IPS-11a (cell line): Measurements from ENCODE around the gene F11.
"Not testable (repeated sequence)": the region's sequence is repeated elsewhere in the genome, so short reads cannot be mapped to it uniquely, and the experiment has no call there.

ENCODE experiments used
- H3K4me3 ChIP-seq: one replicate; pipeline ENCODE4 v1.5.1; 2013; ENCODE audit warnings: low read depth, low read length, control low read depth

Gene F11

DNA sequence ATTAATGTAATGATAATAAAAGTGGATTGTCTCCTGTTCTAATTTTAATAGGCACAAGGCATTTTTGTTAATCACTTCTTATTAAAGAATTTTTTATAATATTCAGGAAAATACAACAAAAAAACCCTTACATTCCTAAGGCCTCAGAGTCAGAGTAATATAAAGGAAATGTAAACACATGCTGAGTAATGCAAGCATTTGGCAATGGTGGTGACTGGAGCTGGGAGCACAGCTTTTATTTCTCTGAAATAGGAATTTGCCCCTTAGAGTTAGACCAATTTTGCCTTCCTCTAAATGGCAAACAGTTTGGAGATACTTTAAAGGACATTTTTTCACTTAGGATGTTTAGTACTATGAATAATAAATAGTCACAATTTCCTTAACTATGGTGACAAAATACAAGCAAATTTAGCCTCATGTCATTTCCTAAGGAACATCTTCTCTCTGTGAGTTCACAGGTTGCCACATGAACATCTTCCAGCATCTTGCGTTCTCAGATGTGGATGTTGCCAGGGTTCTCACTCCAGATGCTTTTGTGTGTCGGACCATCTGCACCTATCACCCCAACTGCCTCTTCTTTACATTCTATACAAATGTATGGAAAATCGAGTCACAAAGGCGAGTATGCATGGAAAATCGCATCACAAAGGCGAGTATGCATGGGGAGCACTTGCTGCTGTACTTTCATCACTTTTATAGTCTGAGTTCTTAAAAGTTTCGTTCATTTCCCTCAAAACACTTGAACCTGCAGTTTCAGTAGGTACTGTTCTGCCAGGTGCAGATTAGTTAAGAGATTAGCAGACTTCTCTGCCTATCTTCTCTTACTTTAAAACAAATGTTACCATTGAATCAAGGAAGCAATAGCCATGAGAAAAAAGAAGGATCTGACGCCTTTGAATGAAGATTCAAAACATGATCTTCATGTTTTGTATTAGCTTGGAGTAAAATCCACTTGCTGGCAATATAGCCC lies 15.9 kb upstream of the F11 start:
- H3K4me3 ChIP-seq: no peak overlapping the region

DNA sequence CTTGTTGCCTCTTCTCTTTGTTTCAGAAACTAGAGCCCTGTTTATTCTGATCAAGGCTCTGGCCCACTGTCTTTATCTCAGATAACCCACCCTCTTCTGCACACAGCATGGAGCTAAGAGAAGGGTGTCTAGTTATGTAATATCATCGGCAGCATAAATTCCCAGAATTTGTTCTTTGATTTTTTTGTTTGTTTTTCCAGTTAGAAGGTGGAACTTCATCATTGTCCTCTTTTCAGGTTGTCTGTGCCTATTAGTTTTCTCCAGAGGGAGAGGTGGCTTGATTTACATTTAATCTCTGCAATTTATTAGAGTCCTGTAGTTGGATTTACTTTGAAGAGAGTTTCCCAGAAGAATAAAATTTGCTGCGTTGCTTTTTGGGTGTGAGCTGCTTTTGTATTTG lies 15.2 kb upstream of the F11 start:
- no peak overlapping the region for H3K4me3 ChIP-seq

DNA sequence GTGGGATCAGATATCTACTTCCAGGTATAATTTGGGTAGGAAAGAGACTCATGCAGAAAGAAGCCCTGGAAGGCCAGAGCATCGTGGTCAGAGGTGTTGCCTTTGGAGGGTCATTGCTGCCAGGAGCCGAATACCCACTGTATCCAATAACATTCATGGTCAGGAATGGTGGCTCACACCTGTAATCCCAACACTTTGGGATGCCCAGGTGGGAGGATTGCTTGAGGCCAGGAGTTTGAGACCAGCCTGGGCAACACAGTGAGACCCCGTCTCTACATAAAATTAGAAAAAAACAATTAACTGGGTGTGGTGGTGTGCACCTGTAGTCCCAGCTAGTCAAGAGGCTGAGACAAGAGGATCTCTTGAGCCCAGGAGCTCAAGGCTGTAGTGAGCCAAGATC lies 10.9 kb upstream of the F11 start:
- no peak overlapping the region for H3K4me3 ChIP-seq

DNA sequence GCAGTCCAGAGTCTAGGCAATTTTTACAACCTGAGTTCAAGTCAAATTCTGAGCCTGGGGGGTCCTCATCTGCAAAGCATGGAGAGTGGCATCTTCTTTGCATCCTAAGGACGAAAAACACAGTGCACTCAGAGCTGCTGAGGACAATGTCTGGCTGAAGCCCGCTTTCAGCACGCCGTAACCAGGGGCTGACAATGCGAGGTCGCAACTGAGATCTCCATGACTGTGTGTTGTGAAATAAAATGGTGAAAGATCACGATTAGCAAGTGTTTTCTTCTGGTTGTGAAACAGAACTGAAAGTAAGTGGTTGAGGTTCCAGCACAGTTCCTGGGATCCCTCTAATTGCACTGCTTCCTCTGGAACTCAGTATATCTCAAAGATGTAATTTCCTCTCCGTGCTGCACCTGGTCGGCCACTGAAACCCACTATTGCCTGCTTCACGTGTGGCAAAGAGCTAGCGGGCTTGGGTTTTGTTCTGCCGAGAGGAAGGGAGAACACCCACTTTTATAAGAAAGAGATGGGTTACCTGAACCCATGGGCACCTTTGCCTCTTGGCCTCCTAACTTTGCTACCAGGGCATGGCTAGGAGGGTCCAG lies 7.7 kb upstream of the F11 start:
- no peak overlapping the region for H3K4me3 ChIP-seq

DNA sequence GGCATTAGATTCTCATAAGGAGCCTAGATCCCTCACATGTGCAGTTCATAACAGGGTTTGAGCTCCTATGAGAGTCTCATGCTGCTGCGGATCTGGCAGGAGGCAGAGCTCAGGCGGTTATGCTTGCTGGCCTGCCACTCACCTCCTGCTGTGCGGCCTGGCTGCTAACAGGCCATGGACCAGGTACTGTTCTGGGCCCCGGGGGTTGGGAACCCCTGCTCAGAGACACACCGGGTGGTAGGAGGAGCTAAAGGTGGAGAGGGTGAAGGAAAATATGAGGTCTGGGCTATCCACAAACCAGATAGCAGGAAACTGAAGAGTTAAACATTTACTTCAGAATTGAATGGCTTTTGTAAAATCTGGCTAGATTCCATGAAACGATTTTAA lies 5.9 kb upstream of the F11 start:
- no peak overlapping the region for H3K4me3 ChIP-seq

DNA sequence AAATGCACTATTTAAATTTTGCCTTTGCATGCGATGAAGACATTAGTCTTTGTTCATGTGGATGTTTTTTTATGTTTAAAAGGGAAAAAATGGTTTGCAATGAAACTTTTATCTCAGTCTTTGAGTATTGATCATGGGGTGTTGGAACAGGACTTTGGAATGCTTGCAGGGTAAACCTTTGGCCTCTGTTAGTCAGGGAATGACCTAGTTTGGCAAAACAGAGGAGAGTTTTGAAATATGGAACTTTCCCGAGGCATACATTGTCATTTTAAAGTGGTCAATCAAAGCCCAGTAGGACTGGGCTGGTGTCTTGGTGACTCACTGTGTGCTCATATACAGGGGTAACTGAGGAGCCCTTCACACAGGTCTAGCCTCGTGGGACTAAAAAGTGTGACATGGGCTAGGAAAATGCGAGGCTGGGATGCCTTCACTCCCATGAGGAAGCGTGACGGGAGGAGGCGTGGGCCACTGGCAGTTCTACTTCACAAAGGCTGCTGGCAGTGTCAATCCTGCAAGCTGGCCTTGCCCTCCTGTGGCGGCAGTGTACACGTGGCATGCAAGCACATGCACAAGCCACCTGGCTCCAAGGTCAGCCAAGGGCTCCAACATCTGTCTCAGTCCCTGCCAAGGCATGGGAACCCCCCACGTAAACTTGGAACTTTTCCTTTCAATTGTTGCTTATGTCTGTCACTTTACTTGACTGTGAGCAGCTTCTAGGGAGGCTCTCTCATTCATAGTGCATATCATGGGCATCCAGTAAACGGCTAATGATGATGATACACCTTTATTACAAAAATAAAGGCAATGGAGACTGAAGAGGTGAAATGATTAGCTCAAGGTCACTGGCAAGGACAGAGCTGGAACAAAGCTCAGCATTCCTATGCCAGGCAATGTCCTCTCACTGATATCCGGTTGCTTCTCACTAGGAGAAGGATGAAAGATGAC lies 5.2 kb upstream of the F11 start:
- no peak overlapping the region for H3K4me3 ChIP-seq

DNA sequence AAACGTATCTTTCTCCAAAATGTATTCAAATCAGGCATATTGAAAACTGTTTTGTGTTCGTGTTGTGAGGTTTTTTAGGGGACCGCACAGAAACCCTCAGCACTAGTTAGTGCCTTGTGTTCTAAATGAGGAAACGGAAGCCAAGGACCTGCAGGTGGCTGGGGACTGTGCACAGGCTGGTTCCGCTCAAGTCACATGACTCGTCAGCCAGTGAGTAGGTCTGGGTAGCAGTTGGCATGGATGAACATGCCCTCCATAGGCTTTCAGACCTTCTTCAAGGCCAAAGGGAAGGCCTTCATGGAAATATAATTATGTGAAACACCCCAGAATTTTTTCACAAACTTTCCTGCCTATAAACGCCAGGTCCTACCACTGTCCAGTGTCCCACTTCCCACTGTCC lies 1.3 kb upstream of the F11 start:
- H3K4me3 ChIP-seq: no peak overlapping the region

DNA sequence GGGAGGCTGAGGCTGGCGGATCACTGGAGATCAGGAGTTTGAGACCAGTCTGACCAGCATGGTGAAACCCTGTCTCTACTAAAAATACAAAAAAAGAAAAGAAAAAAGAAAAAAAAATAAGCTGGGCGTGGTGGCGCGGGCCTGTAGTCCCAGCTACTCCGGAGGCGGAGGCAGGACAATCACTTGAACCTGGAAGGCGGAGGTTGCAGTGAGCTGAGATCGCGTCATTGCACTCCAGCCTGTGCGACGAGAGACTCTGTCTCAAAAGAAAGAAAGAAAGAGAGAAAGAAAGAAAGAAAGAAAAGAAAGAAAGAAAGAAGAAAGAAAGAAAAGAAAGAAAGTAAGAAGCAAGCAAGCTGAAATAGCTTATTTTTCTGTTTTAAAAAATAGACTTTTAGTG lies 739 bp upstream of the F11 start:
- H3K4me3 ChIP-seq: not testable (repeated sequence)

DNA sequence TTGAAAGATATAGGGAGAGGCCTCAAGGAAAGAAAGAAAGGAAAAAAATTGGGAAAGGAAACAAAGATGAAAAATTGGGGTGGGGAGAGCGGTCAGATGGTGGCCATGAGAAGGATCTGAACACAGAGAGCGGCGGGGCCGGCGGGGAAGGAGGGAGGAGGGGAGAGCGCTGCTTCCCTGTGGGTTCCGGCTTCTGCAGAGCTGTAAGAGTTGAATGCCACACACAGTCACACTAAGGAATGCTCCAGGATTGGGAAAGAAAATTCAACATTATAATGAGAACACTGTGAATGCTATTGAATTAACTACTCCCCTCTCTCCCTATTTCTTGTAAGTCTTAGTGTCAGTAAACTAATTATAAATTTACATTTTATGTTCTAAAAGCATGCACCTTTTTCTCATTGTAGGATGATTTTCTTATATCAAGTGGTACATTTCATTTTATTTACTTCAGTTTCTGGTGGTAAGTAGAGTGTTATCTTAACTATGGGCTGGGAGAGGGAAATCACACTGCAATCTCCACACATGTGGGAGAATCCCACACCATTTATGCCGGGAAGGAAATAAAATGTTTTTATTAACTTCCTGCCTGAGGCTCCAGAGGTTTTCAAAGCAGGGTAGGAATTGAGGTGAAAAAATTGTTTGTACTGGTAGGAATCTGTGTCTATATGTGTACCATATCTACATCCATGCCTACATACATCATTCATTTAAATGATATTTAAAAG lies 904 bp downstream of the F11 start:
- no peak overlapping the region for H3K4me3 ChIP-seq

DNA sequence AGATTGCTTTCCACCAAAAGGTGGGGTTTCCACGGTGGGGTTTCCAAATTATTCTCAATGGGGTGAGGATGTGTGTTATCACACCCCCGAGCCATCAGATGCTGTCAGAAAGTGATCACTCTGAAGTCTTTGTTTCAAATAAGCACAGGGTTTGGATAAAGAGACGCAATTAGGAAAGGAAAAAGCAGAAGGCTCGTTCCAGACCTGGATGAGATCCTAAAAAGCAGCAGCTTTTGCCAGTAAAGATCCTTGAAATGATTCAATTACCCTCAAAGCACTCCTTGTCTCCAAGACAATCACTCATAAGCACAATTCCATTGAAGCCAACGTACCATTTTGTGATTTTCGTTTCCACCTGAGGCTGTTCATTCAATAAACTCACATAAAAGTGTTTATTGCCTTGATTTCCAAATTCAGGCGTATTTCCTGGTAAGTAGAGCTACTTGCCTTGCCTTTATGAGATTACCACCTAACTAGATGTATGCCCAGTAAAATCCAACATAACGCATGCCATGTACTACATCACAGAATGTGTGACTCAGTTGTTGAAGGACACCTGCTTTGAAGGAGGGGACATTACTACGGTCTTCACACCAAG lies 5.2 kb downstream of the F11 start:
- no peak overlapping the region for H3K4me3 ChIP-seq

DNA sequence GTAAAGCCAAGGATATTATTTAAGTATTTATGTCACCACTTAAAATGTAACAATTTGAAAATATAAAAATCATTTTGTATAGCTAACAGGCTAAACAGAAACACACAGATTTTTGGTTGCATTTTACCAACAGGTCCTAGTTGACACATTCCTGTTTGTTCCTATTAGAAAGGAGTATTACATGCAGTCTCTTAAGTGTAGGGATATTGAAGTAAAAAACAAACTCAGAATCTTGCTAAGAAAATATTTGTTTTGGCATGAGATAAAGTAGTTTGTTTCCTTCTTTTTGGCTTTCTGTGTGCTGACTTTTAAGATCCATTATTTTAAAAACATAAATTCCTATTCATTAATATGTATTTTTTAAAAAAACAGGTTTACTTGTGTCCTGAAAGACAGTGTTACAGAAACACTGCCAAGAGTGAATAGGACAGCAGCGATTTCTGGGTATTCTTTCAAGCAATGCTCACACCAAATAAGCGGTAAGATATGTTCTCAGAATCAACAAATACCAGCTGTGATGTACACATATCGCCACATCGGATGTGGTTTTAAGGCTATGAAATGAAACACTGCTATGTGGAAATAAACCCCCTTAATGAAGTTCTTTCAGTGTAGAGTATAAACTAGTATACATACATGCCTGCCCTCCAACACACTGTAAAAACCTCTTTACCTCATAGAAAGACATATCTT lies 6.9 kb downstream of the F11 start:
- no peak overlapping the region for H3K4me3 ChIP-seq

DNA sequence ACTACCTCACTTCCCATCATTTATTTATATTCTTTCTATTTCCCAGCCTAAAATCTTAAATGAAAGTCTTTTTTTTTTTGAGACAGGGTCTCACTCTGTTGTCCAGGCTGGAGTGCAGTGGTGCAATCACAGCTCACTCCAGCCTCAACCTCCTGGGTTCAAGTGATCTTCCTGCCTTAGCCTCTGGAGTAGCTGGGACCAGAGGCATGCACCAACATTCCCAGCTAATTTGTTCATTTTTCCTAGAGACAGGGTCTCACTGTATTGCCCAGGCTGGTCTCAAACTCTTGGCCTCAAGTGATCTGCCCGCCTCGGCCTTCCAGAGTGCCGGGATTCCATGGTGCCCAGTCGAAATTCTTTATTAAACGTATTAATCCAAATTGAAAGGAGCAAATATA lies 7.4 kb downstream of the F11 start:
- H3K4me3 ChIP-seq: not testable (repeated sequence)

DNA sequence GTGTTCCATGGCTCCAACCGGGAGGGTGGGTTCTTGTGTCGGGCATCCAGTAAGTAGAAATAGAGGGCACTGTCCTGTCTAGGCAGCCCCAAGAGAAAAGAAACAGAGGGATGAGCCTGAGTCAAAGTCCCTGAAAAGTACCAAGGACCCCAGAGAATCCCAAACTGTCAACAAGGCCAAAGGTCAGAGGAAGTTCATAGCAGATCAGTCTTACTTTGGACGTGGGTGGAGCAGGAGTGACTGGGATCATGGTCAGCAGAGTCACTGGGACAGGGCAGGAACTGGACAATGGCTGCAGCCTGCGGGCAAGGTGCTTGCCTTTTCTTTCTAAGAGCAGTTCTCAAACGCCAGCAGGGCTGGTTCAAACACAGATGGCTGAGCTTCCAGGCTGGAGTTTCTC lies 17.3 kb downstream of the F11 start:
- no peak overlapping the region for H3K4me3 ChIP-seq

DNA sequence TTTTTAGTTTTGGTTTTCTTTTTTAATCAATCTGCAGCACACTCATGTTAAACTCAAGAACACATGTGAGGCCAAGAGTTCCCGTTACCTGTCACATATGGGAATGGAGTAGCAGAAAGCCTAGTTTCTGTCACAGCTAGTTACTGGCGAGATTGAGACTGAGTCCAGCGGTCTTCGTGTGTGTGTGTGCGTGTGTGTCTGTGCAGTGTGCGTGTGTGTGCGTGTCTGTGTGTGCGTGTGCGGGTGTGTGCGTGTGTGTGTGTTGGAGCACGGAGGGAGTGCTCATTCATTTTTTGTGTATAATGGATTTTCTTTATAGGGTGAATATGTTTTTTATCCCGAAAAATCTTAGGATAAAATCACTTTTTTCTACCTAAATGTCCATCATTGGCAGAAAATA lies 19.2 kb downstream of the F11 start:
- no peak overlapping the region for H3K4me3 ChIP-seq

DNA sequence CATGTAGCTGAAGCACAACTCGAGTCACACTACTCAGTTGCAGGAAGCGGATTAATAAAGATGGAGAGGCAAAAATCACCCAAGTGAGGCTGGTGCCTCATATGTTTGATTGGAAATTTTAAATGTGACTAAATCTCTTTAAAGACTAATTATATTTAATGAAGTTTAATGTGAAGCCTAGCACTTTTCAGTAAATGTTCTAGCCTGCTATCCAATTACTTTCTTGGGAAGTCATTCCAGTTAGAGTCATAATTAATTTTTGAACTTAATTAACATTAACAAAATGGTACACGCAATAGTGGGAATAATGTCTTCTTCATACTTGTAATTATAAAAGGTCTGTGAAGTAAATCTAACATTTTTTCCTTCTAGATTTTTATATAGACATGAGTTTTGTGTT lies 20.6 kb downstream of the F11 start:
- H3K4me3 ChIP-seq: no peak overlapping the region

DNA sequence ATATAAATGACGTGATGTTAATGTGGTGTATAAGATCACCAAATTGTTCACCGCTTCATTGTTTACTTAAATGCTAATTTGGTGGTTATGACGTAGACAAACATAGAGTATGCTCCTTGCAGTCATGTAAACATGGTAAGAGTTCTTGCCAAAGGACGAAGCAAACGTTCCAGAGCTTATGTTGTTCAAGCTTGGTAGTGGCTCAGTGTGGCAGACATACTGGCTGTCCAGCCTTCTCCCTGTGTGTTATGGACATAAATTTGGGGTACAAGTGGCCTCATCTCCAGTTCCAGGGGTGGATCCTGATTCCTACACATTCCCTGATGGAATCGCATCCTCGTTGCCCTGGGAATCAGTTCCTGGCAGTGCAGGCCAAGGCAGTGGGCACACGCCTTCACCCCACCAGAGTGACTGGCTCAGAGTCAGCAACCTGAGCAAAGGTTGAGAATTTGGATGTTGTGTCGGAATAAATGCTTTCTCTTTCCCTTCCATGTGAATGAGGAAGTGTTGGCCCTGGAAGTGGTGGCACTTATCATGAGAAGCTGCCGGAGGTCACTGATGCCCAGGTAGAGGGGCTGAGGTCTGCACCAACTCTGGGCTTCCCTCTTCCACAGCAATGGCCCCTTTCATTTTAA lies 25.4 kb downstream of the F11 start:
- no peak overlapping the region for H3K4me3 ChIP-seq

DNA sequence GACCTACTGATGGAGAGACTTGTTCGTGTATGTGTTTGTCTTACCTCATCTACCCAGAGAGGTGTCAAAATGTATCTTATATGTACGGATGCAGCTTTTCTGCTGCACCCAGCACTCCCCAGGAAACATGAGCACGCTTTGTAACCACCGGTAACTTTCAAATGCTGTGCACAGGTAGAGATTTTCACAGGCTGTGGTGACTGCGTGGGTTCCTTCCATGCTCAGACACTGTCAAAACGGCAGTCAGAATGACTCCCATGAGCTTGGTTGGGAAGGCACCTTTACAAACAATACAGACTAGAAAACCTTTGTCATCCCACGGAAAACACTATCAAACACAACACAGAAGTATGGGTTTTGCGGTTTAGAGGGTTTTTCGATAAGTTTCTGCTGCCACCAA lies 28.2 kb downstream of the F11 start:
- no peak overlapping the region for H3K4me3 ChIP-seq

DNA sequence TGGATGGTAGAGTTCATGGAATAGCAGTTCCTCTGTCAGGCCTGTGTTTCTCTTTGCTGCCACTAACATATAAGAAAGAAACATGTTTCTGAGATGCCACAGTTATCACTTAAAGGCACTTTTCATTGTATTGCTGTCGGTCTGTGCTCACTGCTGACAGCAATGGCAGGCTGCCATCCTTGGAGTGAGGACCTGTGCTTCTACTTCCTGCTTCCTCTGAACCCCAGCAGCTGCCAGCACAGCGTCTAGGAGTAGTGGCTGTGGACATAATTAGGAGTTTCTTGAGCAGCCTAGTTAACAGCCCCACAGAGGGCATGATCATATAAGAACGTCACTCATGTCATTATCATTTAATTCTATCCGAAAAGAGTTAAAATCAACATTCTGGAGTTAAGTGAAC lies 30.5 kb downstream of the F11 start:
- H3K4me3 ChIP-seq: no peak overlapping the region

DNA sequence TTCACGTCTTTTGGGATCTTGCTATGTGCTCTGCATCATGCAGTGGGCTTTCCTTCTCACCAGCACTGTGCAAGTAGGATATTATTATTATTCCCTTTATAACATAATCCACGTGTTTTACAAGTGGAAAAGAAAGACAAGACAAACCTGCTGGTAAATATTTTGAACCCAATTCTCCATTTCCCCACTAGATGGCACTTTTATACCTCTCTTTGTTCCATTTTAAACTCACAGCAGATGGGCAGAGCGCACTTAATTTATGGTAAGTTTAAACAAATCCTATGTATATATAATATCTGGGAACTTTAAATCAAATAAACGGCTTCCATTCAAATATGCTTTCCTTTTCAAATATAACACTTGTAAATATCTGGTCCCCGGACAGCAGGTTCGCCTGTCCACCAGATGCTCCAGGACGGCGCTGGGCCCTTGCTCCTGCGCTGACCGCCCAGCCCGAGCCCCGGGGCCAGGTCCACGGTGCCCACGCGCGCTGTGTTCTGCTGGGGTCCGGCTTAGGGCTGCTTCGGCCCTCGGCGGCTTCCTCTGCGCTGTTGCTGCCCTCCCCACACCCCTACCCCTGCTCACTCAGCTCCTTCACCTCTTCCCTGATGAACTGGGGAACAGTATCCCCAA lies 31.1 kb downstream of the F11 start:
- H3K4me3 ChIP-seq: no peak overlapping the region
